ENCODE measurements around the gene FOXN3.

FOXN3 gene

GRCh38 chr14:89332031-89332430, 85.0 kb downstream of the FOXN3 start:
- no peak for DNase-seq (ENCODE audit: low read depth, low spot score)

DNA sequence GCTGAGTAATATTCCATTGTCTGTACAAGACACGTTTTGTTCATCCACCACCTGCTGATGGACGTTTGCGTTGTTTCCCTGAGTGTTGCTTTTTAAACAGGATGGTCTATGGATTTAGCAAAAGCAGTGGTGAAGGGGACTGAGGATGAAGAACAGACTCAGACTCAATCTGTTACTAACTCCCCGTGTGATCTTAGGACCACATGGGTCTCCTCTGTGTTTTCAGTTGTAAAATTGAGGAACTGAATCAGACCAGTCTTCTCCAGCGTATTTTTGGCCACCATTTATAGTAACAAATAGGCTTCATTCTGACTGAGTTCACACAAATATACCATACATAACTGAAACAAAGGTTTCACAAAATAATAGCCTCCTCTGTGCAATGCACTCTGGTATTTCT, 85.6 kb downstream of the FOXN3 start:
- DNase-seq (ENCODE audit: low read depth, low spot score) = no peak

DNA sequence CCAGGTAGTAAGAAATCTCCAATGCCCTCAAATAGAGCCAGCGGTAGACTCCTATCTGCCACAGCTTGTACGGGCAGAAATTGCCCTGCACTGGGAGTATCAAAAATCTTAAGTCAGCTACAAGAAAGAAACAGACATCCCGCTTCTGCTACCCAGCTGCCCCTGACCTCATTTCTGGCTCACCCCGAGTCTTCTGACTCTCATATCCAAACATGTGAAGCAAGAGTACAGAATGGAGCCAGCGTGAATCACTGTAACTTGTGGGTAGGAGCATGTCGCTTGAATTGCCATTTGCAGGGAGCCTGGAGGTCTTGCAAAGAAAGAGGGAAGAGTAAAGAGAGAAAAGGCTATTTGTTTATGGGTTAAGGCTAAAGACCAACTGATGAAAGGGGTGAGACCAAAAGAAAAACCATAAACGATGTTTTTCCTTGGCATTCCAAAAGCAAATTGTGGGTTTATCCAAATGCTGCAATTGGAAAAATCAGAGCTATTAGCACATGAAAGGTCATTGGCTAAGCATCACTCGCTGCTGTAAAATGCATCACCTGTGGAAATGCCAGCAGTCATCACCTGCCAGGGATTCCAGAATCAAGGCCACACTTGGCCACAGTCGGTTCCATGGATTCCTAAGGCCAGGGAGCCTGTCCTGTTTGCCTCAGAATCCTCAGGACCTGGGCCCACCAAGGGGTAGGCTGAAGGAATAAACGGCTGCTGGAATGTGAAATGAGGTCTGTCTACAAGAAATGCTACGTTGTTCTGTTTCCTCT, 86.6 kb downstream of the FOXN3 start:
- peak; percentile 49 for DNase-seq (ENCODE audit: low read depth, low spot score)

- DNase-seq (ENCODE audit: low read depth, low spot score) = no peak
These were observed 89.2 kb downstream of the FOXN3 start for GRCh38 chr14:89327771-89328212.

GRCh38 chr14:89325959-89326358, 91.1 kb downstream of the FOXN3 start:
- DNase-seq (ENCODE audit: low read depth, low spot score) = no peak

GRCh38 chr14:89325299-89325883, 91.6 kb downstream of the FOXN3 start:
- no peak for DNase-seq (ENCODE audit: low read depth, low spot score)

GRCh38 chr14:89324501-89325298, 92.3 kb downstream of the FOXN3 start:
- DNase-seq (ENCODE audit: low read depth, low spot score) = no peak

DNA sequence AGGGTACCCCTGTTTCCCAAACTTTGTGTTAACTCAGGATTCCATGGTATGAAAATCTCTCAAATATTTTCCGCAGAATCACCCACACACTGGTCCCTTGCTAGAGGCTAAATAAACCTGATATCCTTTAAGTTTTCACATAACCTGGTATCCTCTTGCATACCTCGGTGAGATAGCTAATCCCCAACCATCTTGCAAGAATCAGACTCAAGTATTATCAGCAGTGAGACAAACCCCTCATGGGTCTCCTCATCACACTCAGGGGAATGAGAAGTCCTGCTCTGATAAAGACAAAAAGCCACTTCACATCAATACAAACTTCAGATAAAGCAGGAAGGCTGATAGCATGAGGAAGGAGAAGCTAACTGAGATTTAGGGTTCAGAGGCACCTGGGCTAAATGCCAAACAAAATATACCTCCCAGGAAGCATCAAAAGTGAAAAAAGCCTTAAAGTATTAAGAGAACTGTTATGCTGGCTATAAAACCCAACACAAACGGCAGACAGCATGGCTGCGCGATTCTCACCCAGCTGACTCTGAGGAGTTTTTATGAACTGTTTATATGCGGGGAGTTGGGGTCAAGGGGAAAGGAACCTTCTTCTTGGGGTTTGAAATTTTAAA, 96.5 kb downstream of the FOXN3 start:
- no peak for DNase-seq (ENCODE audit: low read depth, low spot score)

DNA sequence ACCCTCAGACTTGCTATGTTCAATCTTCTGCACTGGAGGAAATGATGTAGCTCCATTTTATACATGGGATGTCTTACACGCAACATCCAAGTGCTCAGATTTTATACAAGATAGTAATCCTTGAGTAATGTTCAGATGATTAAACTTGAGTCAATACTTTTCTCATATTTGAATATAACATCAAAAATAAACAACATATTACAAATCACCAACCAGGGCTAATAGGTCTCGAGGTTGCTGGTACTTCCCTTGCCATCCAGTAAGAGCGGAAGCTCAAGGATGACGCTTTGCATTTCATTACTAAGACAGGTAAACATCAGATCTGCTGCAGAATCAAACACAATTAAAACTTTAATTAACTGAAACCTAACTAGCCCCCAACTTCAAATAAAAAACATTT, 97.3 kb downstream of the FOXN3 start:
- no peak for DNase-seq (ENCODE audit: low read depth, low spot score)

DNA sequence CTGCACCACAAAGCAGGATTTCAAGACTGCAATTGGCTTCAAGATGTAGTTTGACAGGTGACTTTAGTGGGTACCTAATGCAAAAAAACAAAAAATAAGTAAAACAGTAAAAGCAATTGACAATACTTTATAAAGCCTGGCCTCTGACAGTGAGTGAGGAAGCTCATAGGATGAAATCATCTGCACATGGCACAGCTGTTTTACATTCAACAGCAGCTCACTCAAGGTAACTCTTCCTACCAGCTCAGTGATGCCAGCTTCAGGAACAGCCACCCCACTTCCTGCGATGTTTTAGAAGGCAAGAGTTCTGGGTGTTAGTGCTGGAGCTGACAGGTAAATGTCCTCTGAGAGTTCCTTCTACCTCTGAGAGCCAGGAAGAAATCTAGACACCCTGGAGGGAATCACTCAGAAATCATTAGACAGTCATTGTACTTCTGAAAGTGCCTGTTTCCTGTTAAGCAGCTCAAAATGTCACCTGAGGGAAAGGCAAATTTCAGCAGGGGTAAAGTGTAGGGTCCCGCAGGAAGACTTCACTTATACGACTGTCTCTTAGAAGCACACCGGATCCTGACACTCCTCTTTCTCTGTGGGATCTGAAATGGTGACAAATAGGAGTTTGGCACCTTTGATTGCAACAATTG, 99.9 kb downstream of the FOXN3 start:
- no peak for DNase-seq (ENCODE audit: low read depth, low spot score)

DNA sequence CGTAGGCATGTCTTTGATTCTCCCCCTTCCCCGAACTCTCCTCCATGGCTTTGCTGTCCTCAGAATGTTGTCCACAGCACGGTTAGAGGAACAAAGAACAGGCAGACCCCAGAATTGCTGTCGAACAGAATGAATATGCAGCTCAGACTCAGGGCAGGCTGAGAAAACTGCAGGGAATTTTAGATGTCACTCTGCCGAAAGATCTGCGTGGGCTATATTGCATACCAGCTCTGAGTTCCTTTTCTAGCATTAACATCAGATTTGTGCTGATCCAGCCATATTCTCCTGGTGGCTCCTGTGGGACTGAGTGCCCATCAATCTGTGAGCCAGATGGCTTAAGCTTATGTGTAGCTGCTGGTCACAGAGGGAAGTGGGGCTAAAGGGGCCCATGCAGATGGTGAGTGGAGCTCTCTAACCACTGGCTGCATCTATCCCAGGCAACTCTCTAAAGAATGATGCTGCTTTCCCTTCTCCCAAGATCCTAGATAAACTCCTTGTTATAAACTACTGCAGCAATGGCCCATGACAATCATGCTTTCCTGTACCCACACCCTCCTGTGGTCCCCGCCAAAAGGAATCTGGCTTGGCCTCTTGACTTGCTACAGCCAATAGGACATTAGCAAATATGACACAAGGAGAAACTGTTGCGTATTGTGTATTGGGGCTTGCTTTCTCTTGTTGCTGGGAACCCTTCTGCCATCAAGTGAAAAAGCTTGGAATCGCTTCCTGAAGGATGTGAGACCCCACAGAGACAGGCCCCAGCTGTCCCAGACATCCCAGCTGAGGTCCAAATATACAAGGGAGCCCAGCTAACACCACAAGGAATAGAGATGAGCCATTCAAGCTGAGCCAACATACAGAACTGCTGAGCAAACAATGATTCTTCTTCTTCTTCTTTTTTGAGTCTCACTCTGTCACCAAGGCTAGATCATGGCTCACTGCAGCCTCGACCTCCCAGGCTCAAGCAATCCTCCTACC, 101.3 kb downstream of the FOXN3 start:
- no peak for DNase-seq (ENCODE audit: low read depth, low spot score)

DNA sequence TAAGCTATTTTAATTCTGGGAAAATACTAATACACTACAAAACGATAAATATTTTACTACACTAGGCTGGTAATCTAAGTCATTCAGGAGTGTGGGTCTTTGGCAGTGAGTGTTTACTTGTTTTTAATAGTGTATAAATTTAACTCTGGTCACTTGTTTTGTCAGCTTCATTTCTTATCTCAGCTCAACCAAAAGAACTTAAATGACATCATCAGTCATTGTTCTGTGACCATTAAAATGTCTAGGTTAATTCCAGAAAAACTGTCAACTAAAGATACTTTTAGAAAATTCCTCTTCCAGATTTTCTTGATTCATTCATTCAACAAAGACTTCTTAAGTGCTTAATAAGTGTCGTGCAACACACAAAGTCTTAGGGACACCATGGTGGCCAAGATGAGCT, 102.8 kb downstream of the FOXN3 start:
- no peak for DNase-seq (ENCODE audit: low read depth, low spot score)

GRCh38 chr14:89312932-89313331, 104.1 kb downstream of the FOXN3 start:
- DNase-seq (ENCODE audit: low read depth, low spot score) = no peak

GRCh38 chr14:89310211-89310610, 106.8 kb downstream of the FOXN3 start:
- no peak for DNase-seq (ENCODE audit: low read depth, low spot score)

GRCh38 chr14:89309670-89310177, 107.3 kb downstream of the FOXN3 start:
- DNase-seq (ENCODE audit: low read depth, low spot score) = no peak

GRCh38 chr14:89308232-89308959, 108.6 kb downstream of the FOXN3 start:
- DNase-seq (ENCODE audit: low read depth, low spot score) = no peak

- DNase-seq (ENCODE audit: low read depth, low spot score) = no peak
These were observed 109.6 kb downstream of the FOXN3 start for GRCh38 chr14:89307409-89307808.

- DNase-seq (ENCODE audit: low read depth, low spot score) = peak; percentile 41
These were observed 111.9 kb downstream of the FOXN3 start for GRCh38 chr14:89304972-89305703.

DNA sequence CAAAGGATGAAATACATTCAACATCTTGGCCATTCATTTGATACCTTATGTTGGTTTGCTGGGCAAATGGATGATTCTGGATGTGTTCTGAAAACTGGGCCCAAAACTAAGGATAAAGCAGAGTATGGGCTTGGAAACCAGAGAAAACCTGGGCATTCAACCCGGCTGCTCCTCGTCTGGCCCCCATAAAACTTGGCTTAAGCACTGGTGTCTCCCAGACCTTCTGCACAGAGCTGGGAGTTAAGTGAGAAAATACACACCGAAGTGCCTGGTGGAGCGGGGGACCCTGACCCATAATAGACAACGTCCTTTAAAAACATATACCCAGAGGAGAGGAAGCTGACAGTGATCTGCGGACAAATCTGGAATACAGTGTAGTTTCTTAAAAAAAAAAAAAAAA, 112.5 kb downstream of the FOXN3 start:
- no peak for DNase-seq (ENCODE audit: low read depth, low spot score)

Measured in brain pericyte (primary cell).